HCT116 (cell line): Measurements from ENCODE around the gene SPTBN1. TPM values are rescaled to one million over a fixed set of nuclear protein-coding genes. Genes with fewer than 3 reads are reported as not detected.

Source experiments
- ATAC-seq: fragments of 200-7000 bp; cut with Tn5 transposase; 2 replicates; pipeline ENCODE4 v1.9.1; 2020; ENCODE audit warnings: mild to moderate bottlenecking, moderate library complexity
- BruUV-seq: library from RNA; stranded (reverse); fragments of 400-500 nt; replicated peaks from 2 replicates; lab custom pipeline; 2021; lab: Mats Ljungman, UMichigan
- CTCF ChIA-PET: fragments of 300-600 bp; sonication (Branson Sonifier 250); formaldehyde crosslinking; loops from one replicate; lab custom pipeline; 2021; ENCODE audit warnings: antibody characterized with exemption; lab: Charles Lee
- POLR2A ChIA-PET: fragments of 300-600, 350-600 bp; sonication (Branson Sonifier 250); formaldehyde crosslinking; loops from one replicate; lab custom pipeline; 2021; ENCODE audit warnings: antibody characterized with exemption; lab: Charles Lee
- RAD21 ChIA-PET, 2 experiments: fragments of 300-600 bp; sonication (Branson Sonifier 250); formaldehyde crosslinking; loops; one replicate each; lab custom pipeline; 2023; ENCODE audit warnings: low total read pairs in 2 of 2; ENCODE audit not compliant: uncharacterized antibody in 2 of 2, unreplicated experiment in 2 of 2, low non-redundant PET in 1 of 2; lab: Charles Lee
- DNase-seq: peaks from one replicate; pipeline ENCODE4 v3.0.0-alpha.2; 2010; ENCODE audit warnings: low read depth, low spot score
- H2AFZ ChIP-seq: fragments of 200-600 bp; shearing (Covaris generic), sonication (generic); 2 replicates; pipeline ENCODE4 v1.6.1; 2017; ENCODE audit warnings: low read depth, mixed run types, mixed read lengths, antibody characterized with exemption, low read length; ENCODE audit not compliant: poor library complexity, severe bottlenecking
- H3K27ac ChIP-seq: 2 replicates; pipeline ENCODE4 v1.5.1; 2012; ENCODE audit warnings: low read depth, low read length
- H3K27me3 ChIP-seq: fragments of 200-600 bp; sonication (generic); 2 replicates; pipeline ENCODE4 v1.6.1; 2016; ENCODE audit warnings: mixed run types, low read length, mixed read lengths; ENCODE audit not compliant: insufficient read depth
- H3K36me3 ChIP-seq, 2 experiments: fragments of 200-500 bp in 1 of 2; fragments of 200-600 bp in 1 of 2; sonication (Bioruptor generic) in 1 of 2; sonication (generic) in 1 of 2; 2 replicates each; pipeline versions ENCODE4 v1.5.1 to v1.6.1; 2014 to 2016; ENCODE audit warnings: low read length in 2 of 2, inconsistent platforms in 1 of 2, mixed read lengths in 1 of 2, mixed run types in 1 of 2; ENCODE audit not compliant: insufficient read depth in 2 of 2, control insufficient read depth in 1 of 2
- H3K4me1 ChIP-seq, 2 experiments: fragments of 200-600 bp in 1 of 2; sonication (generic) in 1 of 2; 2 replicates each; pipeline versions ENCODE4 v1.5.1 to v1.6.1; 2012 to 2017; ENCODE audit warnings: low read length in 2 of 2, inconsistent platforms in 1 of 2, mild to moderate bottlenecking in 1 of 2, mixed read lengths in 1 of 2, mixed run types in 1 of 2, moderate library complexity in 1 of 2; ENCODE audit not compliant: insufficient read depth in 2 of 2, control insufficient read depth in 1 of 2
- H3K4me2 ChIP-seq: fragments of 200-600 bp; sonication (generic); 2 replicates; pipeline ENCODE4 v1.6.1; 2017; ENCODE audit warnings: mixed run types, low read length, mixed read lengths
- H3K4me3 ChIP-seq, 2 experiments: fragments of 200-600 bp in 1 of 2; sonication (generic) in 1 of 2; replicated peaks in 1 of 2; 2 replicates each; pipeline ENCODE4 v1.5.1; 2011 to 2016; ENCODE audit warnings: low read length in 2 of 2, control low read depth in 1 of 2, low read depth in 1 of 2, mild to moderate bottlenecking in 1 of 2, mixed read lengths in 1 of 2, mixed run types in 1 of 2
- H3K79me2 ChIP-seq: fragments of 200-600 bp; sonication (generic); 2 replicates; pipeline ENCODE4 v1.6.1; 2017; ENCODE audit warnings: mild to moderate bottlenecking, mixed run types, low read length, moderate library complexity, mixed read lengths; ENCODE audit not compliant: insufficient read depth
- H3K9ac ChIP-seq: fragments of 200-600 bp; sonication (generic); 2 replicates; pipeline ENCODE4 v1.6.1; 2016; ENCODE audit warnings: low read length, mixed read lengths
- H3K9me2 ChIP-seq: fragments of 200-600 bp; sonication (generic), shearing (Covaris generic); 2 replicates; pipeline ENCODE4 v1.6.1; 2017; ENCODE audit warnings: mixed run types, mild to moderate bottlenecking, moderate library complexity; ENCODE audit not compliant: insufficient read depth
- H3K9me3 ChIP-seq, 2 experiments: fragments of 200-500 bp in 1 of 2; fragments of 200-600 bp in 1 of 2; sonication (Bioruptor generic) in 1 of 2; sonication (generic) in 1 of 2; 2 replicates each; pipeline ENCODE4 v1.6.1; 2014 to 2017; ENCODE audit warnings: low read length in 2 of 2, mixed read lengths in 2 of 2, inconsistent platforms in 1 of 2, low read depth in 1 of 2, mild to moderate bottlenecking in 1 of 2, mixed run types in 1 of 2, moderate library complexity in 1 of 2; ENCODE audit not compliant: control insufficient read depth in 1 of 2, insufficient read depth in 1 of 2
- H4K20me1 ChIP-seq: fragments of 200-600 bp; sonication (generic), shearing (Covaris generic); 2 replicates; pipeline ENCODE4 v1.6.1; 2017; ENCODE audit warnings: mixed run types, mild to moderate bottlenecking, moderate library complexity; ENCODE audit not compliant: insufficient read depth
- CBX3 ChIP-seq: IDR thresholded peaks from 2 replicates; pipeline ENCODE4 v1.6.1; 2012; ENCODE audit warnings: low read depth
- CEBPB ChIP-seq: IDR thresholded peaks from 2 replicates; pipeline ENCODE4 v1.6.1; 2012; ENCODE audit warnings: low read depth
- ELF1 ChIP-seq: IDR thresholded peaks from 2 replicates; pipeline ENCODE4 v1.6.1; 2012; ENCODE audit warnings: low read depth, borderline replicate concordance
- EZH2 ChIP-seq: fragments of 200-600 bp; sonication (generic); IDR thresholded peaks from 2 replicates; pipeline ENCODE4 v1.6.1; 2017; ENCODE audit warnings: antibody characterized with exemption, mixed run types
- EZH2phosphoT487 ChIP-seq: fragments of 200-600 bp; IDR thresholded peaks from 2 replicates; pipeline ENCODE4 v1.6.1; 2018; ENCODE audit warnings: antibody characterized with exemption, borderline replicate concordance
- FOSL1 ChIP-seq: IDR thresholded peaks from 2 replicates; pipeline ENCODE4 v1.6.1; 2012; ENCODE audit warnings: low read depth
- MAX ChIP-seq: IDR thresholded peaks from 2 replicates; pipeline ENCODE4 v1.6.1; 2012
- POLR2A ChIP-seq: IDR thresholded peaks from 2 replicates; pipeline ENCODE4 v1.7.0; 2011; ENCODE audit warnings: borderline replicate concordance; ENCODE audit not compliant: insufficient read depth, insufficient read length; ENCODE audit errors: extremely low read depth
- POLR2AphosphoS5 ChIP-seq: IDR thresholded peaks from 2 replicates; pipeline ENCODE4 v1.6.1; 2011; ENCODE audit warnings: mild to moderate bottlenecking, low read depth, low read length, moderate library complexity
- RAD21 ChIP-seq: IDR thresholded peaks from 2 replicates; pipeline ENCODE4 v1.6.1; 2012; ENCODE audit warnings: low read depth, mild to moderate bottlenecking
- REST ChIP-seq: IDR thresholded peaks from 2 replicates; pipeline ENCODE4 v1.6.1; 2012; ENCODE audit warnings: low read depth
- SIN3A ChIP-seq: IDR thresholded peaks from 2 replicates; pipeline ENCODE4 v1.6.1; 2012; ENCODE audit warnings: low read depth
- SP1 ChIP-seq: IDR thresholded peaks from 2 replicates; pipeline ENCODE4 v1.6.1; 2012; ENCODE audit warnings: low read depth
- YY1 ChIP-seq: IDR thresholded peaks from 2 replicates; pipeline ENCODE4 v1.6.1; 2011; ENCODE audit warnings: low read length, low read depth, moderate library complexity, mild to moderate bottlenecking; ENCODE audit not compliant: insufficient replicate concordance; ENCODE audit errors: extremely low read depth
- ZBTB33 ChIP-seq: IDR thresholded peaks from 2 replicates; pipeline ENCODE4 v1.6.1; 2011; ENCODE audit warnings: mild to moderate bottlenecking, low read length, moderate library complexity; ENCODE audit not compliant: insufficient replicate concordance; ENCODE audit errors: extremely low read depth
- ZFX ChIP-seq: fragments of 450-650 bp; IDR thresholded peaks from 2 replicates; pipeline ENCODE4 v1.6.1; 2017
- ZNF274 ChIP-seq: fragments of 200-500 bp; sonication (Bioruptor generic); IDR thresholded peaks from 2 replicates; pipeline ENCODE4 v1.6.1; 2014; ENCODE audit warnings: mild to moderate bottlenecking, low read depth, low read length, inconsistent platforms
- intact Hi-C: fragments of 100-400 bp; cut with micrococcal nuclease; formaldehyde crosslinking; loops from 2 replicates; pipeline ENCODE4 v1.10.0; 2022
- total RNA-seq: library from RNA; stranded (reverse); gene quantifications from one replicate; pipeline ENCODE4 v1.2.1, GENCODE V29; 2021; ENCODE audit not compliant: unreplicated experiment

The SPTBN1 gene
- total RNA-seq, 1 experiment from 2014 or later: 84.4 TPM

- ChIA-PET POLR2A (no interaction called here), RAD21 (no interaction called here), CTCF (no interaction called here)
- DNase-seq (no peak), ATAC-seq (no peak)
- Histone ChIP-seq H4K20me1 (no peaks in the 10 kb centered on the region), H3K27me3 (no peaks in the 10 kb centered on the region), H3K9me3 (no peaks in the 10 kb centered on the region; a peak in 1 of 4 replicates), H3K4me2 (no peak overlapping the region), H3K4me1 (no peaks in the 10 kb centered on the region), H3K9ac (no peak overlapping the region), H3K27ac (no peak overlapping the region), H3K4me3 (no peak overlapping the region), H3K79me2 (no peaks in the 10 kb centered on the region), H3K36me3 (no peaks in the 10 kb centered on the region), H2AFZ (no peak overlapping the region), H3K9me2 (no peaks in the 10 kb centered on the region)
- TF ChIP-seq CEBPB: no peak
- no peak for TF ChIP-seq ZFX
- TF ChIP-seq SP1: no peak
- no peak for TF ChIP-seq ZBTB33
- TF ChIP-seq ELF1: no peak
- no peak for TF ChIP-seq ZNF274
- TF ChIP-seq MAX: no peak
- TF ChIP-seq EZH2phosphoT487: no peak
- TF ChIP-seq CBX3: no peak
- TF ChIP-seq EZH2: no peak
- no peak for TF ChIP-seq SIN3A
- TF ChIP-seq YY1: no peak
- no peak for TF ChIP-seq REST
- TF ChIP-seq POLR2AphosphoS5: no peak
- TF ChIP-seq RAD21: no peak
- TF ChIP-seq POLR2A: no peak
- TF ChIP-seq FOSL1: no peak
- intact Hi-C loops: no loop called here
- BruUV-seq: no TSS peak
Observed at GRCh38 chr2:54699665-54700064, 243.5 kb downstream of the SPTBN1 start.
